GM19035 (cell line): Measurements from ENCODE around the gene SORL1-AS1.

Experiments used
- ATAC-seq: cut with Tn5 transposase; IDR thresholded peaks from one replicate; pipeline ENCODE4 v1.9.1; 2021; ENCODE audit not compliant: unreplicated experiment

Gene SORL1-AS1

DNA sequence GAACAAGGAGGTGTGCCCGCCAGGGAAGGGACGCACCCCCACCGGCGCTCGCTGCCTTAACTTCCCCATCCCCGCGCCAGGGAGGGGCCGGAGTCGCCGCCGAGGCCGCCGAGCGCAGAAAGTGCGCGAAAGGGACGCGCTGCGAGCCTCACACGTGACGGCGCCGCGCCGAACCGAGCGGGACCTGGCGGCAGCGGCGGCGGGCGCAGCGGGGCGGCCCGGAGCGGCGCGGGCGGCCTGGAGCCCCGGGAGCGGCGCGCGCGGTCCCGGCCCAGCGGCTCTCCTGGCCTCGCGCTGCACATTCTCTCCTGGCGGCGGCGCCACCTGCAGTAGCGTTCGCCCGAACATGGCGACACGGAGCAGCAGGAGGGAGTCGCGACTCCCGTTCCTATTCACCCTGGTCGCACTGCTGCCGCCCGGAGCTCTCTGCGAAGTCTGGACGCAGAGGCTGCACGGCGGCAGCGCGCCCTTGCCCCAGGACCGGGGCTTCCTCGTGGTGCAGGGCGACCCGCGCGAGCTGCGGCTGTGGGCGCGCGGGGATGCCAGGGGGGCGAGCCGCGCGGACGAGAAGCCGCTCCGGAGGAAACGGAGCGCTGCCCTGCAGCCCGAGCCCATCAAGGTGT, 670 bp downstream of the SORL1-AS1 start, which contains the start of gene SORL1:
SORL1 (plus strand) TSS at position 329 of the 623 bp plus-strand sequence; CDS start at position 347, 18 bp downstream.
- peak; percentile 63 for ATAC-seq

DNA sequence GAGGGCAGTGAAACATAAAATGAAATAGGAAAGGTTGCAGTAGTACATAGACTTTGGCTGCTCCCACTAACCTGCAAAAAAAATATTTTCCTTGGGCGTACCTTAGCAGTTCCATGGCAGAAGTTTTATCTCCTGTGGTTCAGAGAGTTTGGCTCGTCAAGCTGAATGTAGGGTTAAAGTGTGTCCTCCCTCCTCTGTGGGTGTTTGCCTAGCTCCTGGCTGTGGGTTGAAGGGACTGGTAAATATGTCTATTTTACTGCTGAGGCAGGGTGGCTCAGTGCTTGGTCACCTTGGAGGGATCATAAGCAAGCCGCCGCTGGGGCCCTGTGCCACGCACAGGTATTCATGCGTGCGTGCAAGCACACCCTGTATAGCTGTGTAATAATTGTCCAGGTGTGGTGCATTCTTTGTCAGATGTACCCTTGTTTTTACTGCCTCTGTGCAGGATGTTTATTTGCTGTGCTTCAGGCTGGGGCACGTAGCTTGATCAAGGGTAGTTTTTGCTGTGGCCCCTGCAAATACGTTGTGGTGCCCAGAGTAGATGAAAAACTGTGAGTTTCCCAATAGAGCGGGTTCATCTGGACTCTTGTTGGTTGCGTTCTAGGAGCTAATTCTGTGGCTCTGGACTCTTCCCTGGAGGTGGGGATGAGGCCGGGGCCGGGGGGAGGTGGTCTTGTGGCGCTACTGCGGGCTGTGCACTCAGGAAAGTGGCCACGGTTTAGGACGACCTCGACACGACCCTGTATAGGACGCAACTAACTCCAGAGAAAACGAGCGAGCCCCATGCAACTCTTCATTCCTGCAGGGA, 1.4 kb downstream of the SORL1-AS1 start:
- no peak for ATAC-seq

DNA sequence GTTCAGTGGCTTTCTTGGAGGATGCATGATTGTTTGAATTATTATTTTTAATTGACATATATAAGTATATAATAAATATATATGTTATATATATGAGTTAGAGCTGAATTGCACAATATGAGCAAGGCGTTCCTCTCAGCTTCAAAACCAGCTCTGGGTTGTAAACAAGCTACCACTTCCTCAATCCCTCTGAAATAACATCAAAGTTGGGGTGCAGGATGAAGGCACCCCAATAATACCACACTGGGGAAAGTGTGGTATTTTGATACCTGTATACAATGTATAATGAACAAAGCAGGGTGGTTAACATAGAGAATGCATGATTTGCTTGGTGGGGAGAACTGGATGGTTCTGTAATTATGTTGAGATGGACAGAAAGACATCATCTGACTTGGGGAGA, 2.4 kb downstream of the SORL1-AS1 start:
- no peak for ATAC-seq

DNA sequence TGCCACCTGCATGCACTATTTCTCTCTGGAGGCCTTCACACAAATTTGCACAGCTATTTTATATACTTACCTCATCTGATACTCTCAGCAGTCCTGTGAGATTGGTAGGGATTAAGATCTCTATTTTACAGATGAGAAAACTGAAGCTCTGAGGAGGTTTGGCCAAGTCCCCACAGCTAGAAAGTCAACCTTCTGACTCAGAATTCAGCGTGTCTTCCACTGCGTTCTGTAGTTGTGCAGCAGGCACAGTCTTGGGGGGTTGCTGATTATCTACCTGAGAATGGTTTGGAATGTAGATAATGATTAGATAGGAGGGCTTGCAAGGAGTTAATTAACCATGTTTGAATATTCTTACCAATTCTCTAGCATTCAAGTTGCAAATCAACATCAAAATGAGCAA, 3.1 kb downstream of the SORL1-AS1 start:
- ATAC-seq, result no peak

DNA sequence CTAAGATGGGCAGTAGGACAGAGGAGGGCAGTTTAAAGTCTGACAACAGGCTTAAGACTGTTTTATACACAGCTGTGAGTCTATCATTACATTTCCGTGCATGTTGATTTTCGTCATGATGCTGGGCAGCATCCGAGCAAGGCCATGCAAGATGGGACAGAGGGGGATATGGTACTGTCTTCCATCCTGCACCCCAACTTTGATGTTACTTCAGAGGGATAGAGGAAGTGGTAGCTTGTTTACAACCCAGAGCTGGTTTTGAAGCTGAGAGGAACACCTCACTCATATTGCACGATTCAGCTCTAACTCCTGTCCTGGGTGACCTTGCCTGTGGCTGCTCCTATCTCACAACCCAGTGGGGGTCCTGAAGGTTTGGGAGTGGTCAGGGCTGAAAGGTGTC, 3.6 kb downstream of the SORL1-AS1 start:
- ATAC-seq, result no peak

DNA sequence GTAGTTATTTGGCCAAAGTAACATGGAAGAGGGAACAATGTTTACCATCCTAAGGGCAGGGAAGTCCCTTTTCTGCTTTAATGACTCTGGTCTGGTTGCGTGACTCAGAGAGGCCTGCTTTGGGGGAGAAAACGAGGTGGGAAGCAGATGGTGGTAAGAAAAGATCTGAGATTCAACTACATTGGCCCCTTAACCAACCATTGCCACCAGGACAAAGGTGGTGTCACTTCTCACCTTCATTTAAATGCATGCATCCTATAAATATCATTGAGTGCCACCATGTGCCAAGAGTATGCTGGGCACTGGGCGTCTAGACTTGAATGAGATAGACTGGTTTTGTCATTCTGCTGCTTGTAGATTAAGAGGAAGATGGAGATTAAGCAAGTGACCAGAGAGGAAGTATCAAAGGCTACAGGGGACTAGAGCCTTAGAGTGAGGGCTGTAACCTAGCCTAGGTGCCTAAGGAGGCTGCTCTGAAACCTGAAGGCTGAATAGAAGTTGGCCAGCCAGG, 4.3 kb downstream of the SORL1-AS1 start:
- ATAC-seq, result no peak

DNA sequence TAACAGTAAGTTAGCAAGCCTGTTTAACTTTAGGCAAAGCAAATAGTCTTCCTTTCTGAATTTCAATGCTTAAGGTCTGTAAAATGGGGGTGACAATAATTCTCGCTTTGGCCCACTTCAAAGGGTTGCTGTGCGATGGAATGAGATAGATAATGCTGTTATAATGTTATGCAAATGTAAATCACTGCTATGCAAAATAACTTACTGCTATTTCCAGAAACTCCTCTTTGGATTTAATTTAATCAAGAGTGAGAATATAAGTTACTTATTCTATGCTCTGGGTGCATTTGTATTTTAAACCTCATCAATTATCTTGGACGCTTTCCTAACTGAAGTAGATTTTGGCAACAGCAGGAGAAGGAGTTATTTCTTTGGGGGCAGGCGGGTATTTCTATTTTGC, 4.8 kb downstream of the SORL1-AS1 start:
- ATAC-seq, result no peak

DNA sequence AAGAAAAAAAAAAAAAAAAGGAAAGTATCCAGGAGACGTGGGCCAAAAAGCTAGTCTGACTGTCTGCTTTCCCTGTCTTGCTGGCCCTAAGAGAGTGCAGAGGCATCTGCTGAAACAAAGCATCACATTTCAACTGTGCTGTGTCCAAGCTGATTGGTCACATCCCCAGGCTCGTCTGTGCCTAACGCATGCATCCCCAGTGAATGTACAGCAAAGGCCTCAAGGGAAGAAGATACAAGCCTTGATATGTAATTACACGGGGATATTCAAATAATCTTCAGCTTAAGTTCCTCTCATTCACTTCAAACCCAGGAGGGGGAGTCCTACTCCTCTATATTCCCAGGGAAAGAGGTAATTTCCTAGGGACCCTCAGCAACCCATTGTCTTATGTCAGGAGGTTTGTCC, 6.0 kb downstream of the SORL1-AS1 start:
- ATAC-seq, result no peak

DNA sequence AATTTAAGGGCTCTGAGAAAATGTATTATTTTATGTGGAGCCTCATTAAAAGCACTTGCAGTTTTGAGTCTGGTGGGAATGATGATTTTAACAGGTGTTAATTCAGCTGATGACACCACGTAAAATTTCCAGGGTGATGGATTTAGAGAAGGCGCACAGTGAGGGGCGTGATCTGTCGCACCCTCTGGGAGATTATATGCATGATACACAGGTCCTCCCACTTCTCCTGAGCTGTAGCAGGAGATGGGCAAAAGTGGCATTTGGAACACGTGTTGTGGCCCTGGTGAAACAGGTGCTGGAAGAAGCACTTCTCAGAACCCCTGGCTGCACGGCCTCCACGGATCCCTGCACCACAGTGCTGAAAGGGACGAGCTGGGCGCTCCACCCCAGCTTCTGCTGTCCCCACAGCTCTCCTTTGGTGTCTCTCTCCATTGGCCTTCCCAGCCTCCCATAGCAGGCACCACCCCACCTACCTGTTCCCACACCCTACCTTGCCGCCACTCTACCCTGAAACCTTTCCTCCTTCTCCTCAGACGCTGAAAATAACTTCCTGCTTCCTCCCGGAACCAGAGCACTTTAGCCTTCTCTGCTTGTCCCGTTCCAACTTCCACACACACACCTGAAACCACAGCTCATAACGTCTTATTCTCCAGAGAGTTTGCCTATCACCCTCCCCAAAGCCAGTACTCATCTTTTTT, 7.5 kb downstream of the SORL1-AS1 start:
- no peak for ATAC-seq

DNA sequence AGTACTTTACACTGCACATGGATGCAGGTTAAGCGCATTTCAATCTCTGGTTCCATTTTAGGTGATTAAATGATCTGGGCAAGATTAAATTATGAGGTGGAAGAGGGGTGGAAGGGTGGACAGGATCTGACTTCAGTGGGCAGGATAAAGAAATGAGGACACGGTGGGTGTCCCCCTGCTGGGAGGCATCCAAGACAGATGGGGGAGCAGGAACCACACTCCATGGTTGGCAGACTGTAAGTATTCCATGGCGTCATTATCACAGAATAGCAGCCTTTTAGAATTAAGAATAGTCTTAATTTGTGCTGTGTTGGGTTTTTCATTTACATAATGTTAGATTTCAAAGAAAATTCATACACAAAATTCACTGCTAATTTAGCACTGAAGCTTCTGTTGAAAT, 8.2 kb downstream of the SORL1-AS1 start:
- no peak for ATAC-seq

DNA sequence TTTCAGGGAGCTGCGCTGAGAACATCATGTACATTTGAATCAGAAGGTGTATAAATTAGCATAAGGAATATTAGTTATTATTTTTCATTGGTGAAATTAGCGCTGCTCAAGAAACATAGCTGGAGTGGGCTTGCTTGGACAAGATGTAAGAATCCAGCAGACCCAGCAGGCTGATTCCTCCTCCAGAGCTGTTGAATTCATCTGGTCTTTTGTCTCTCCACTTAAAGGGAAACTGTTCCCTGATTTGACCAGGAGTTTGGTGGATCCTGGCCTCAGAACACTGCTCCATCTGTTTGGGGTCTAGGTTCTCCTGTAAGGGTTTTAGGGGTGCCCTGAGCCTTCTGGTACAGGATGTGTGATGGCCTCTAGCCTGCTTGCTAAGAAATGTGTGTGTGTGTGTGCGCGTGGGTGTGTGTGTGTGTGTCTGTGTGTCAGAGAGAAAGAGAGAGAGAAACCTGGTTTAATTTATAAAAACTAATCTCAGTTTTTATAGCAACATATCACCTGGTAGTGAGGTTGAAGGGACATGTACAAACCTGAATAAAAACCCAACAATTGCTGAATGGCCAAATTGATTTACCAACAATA, 9.0 kb downstream of the SORL1-AS1 start:
- no peak for ATAC-seq

DNA sequence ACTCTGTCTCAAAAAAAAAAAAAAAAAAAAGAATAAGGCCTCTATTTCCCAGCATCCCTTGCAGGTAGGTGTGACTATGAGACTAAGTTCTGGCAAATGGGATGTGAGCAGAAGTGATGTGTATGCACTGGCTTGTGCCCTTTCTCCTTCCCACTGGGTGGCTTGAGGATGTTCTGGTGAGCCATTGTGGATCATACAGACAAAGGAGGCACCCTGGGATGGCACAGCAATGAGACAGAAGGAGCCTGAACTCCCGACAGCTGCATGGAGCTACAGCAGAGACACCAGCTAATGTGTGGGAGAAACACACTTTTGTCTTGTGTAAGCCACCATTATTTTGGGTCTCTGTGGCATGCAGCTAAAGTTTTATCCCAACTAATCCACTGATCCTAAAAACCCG, 11.2 kb downstream of the SORL1-AS1 start:
- no peak for ATAC-seq

DNA sequence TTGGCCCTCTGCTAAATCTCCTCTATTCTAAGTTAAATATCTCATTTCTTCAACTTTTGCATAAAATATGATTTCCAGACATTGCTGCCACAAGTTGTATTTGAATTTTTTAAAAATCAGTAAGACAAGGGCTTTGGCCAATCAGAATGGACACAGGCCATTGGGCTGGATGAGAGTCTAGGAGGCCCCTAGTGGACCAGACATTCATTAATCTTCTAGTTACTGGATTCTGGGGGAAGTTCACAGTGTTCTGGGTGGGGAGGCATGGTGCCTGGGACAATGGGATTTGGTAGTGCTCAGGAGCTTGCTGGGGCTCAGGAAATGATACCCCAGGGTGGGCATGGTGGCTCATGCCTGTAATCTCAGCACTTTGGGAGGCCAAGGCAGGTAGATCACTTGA, 13.0 kb downstream of the SORL1-AS1 start:
- no peak for ATAC-seq

DNA sequence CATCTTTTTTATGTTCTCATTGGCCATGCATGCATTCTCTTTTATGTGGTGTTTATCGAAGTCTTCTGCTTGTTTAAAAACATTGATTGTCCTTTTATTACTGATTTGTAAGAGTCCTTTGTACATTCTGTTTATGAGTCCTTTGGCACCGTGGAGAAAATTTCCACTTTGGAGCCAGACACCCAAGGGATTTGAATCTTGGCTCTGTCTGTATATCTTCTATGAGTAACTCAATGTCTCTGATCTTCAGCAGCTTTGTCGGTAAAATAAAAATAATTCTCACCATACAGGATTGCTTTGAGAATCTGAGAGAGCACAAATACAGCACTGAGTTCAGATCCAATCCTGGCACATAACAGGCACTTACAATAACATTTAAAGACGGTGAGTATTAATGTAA, 13.4 kb downstream of the SORL1-AS1 start:
- no peak for ATAC-seq

DNA sequence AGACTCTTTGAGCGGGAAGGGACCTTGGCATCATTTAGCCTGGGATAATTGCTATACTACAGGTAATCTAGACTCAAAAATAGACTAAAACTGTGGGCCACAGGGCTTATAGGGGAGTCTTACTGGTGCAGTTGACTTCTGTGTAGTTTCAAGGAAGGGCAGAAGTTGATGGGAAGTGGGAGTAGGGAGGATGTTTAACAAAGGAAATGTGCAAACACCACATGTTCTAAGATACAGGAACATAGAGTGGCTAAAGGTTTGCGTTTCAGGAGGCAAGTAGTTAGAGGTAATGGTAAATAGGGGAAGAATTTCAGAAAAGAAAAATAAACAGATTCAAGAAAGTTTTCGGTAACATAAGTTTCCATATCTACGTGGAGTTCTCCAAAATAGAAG, 15.1 kb downstream of the SORL1-AS1 start:
- no peak for ATAC-seq

DNA sequence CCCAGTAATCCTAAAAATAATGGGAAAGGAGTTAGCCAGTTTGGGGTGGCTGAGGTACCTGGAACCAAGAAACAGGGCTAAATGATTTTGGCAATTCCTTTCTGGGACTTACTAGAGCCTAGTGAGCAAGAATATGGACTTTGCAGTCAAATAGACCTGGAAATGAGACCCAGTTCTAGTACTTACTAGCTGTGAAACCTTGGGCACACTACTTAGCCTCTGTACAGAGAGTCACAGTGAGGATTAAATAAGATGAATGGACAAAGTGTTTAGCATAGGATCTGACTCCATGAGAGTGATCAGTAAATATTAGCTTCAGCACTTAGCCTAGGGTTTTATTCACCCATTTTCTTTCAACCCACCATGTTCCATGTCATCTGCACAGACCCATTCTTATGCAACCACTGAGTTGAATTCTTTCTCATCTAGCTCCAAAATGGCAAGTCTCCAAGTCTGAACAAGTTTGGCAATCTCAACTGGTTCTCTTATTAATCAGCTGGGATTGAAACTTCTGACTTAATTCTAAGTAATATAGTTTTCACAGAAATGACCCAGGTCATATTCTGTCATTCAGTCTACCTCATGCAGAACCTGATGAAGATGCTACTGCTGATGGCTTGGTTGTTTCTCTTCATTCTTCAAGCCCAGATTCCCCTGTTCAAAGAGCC, 15.6 kb downstream of the SORL1-AS1 start:
- no peak for ATAC-seq

DNA sequence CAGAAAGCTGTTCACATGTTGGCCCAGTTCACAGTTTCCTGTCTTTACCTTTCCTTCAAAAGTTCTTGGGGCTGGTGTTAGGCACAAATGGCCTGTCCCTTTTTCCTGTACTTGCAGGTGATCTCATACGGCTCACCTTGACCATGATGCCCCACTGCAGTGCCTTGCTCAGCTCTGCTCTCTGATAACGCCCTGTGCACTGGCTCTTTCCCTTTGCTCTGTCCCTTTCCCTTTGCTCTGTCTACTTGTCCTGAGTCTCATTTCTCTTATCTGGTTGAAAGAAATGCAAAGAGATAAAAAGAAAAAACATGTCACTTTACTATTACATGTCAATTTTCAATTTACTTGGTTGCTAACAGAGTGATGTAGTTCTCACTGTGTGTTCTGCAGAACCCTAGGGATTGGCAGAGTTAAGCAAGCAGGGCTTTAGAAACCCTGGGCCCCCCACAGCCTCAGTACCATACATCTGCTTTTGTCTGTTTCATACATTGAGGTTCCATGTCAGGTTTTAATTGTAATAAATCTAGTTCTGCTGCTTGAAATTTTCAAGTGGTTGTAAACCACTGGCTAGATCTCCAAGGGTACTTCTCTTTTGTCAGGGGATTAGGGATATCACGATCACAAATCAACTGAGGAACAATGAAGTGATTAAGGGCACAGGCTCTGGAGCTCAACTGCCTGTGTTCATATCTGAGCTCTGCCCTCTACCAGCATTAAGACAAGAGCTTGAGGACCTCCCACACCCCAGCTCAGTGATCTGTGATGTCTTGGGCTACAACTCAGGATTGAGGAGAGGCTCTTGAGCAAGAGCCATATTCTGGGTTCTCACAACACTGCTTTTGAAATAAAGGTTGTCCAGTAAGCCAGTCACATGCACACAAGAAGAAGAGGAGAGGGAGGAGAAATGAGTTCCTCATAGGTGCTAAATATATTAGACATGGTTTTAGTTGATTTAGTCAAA, 16.9 kb downstream of the SORL1-AS1 start:
- ATAC-seq, result no peak

DNA sequence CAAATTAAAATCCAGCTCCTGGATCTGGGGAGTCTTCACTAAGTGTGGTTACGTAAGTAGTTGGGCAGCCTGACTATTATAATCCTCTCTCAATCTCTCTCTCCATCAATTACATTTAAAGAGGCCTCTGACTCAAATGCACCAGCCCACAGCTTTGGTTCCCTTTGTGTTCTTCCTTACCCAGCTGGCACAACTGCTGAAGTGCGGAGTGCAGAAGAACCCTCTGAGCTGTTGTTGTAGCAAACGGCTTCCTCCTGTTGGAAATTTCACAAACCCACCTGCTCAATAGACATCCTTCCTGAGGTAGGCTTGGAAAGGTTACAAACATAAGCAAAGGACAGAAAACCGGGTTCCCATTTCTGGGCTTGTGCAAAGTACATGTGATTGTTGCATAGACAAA, 17.6 kb downstream of the SORL1-AS1 start:
- ATAC-seq, result no peak

DNA sequence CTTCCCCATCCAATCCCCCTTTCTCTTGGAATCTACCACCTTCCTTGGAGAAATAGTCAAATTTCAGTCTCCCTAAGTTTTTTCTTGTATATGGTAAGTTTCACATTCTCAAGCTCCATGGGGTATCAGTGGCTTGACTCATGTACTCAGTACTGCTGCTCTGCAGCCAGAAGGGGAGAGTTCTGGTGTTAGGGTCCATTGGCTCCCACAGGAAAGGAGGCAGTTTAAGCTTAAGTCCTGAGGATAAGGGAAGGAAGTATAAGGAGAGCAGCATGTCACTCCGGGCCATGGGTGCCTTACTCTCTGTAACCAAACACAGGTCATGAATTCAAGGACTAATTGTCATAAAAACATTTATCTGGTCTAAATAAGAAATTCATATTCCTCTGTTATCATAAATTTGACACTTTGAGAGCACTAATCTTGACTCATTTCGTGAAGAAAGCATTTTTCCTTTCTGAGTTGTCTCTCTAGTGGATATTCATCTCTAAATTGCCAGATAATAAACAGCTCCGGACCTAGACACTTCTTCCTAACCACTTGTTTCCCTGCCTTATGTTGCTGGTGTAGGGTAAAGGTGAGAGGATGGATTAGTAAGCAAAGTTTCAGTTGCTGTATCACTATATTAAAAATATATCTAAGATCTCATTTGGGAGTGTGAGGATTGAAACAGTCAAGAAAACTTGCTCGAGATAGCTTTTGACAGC, 20.8 kb downstream of the SORL1-AS1 start:
- ATAC-seq, result no peak
